ENCODE results near the gene REM2.
A peak's percentile ranks its signal among the peaks of the same experiment; 100 is the strongest.

Gene REM2, protein sequence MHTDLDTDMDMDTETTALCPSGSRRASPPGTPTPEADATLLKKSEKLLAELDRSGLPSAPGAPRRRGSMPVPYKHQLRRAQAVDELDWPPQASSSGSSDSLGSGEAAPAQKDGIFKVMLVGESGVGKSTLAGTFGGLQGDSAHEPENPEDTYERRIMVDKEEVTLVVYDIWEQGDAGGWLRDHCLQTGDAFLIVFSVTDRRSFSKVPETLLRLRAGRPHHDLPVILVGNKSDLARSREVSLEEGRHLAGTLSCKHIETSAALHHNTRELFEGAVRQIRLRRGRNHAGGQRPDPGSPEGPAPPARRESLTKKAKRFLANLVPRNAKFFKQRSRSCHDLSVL

DNA sequence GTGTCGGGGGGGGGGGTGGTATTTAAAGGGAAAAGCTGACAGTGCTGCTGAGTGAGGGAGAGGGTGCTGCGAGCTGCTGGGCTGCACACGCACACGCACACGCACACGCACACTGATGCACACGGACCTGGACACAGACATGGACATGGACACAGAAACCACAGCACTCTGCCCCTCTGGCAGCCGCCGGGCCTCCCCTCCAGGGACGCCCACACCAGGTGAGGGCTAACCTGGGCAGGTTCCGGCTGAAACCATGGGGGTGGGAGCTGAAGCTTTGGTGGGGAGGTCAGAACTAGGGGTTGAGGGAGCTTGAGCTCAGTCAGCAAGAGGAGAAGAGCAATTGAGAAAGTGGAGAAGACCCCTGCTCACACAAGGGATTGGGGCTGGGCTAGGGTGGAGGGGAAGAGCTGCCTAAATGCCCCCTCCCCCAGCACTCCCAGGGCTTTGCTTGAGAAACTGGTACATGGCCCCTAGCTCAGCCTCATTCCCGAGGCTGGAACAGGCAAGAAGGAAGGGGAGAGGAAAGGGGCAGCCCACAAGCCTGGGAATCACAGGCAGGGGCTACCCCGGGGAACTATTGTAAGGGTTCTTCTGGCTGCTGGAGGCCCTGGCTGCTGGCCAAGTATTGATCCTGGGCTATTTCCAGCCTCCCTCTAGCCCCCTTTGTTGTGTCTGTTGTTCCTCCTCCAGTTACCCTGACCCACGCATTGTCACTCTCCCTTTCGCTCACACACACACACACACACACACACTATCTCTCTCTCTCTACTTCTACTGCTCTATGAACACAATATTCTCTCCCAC, at the start of gene REM2:
Gene REM2 (plus strand): TSS at position 50 of the 804 bp plus-strand sequence. CDS start 66 bp downstream, at position 116.
- DNase-seq = no peak

DNA sequence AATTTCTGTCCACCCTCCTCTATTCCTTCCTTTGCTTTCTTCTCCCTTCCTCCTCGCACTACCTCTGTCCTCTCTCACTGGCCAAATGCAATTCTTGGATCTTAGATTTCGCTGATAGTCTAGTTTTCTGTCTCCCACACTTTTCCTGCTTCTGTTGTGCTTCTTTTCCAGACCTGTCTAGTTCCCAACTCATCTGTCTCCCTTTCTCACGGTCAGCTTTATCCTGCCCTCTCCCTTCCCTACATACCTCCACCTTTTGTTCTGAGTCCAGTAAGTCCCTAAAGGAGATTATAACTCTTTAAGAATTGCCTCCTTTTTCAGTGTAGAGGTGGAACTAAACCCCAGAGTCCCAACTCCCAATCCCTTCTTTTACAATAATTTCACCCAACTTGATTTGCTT, 47.5 kb upstream of the REM2 start:
- DNase-seq = no peak

DNA sequence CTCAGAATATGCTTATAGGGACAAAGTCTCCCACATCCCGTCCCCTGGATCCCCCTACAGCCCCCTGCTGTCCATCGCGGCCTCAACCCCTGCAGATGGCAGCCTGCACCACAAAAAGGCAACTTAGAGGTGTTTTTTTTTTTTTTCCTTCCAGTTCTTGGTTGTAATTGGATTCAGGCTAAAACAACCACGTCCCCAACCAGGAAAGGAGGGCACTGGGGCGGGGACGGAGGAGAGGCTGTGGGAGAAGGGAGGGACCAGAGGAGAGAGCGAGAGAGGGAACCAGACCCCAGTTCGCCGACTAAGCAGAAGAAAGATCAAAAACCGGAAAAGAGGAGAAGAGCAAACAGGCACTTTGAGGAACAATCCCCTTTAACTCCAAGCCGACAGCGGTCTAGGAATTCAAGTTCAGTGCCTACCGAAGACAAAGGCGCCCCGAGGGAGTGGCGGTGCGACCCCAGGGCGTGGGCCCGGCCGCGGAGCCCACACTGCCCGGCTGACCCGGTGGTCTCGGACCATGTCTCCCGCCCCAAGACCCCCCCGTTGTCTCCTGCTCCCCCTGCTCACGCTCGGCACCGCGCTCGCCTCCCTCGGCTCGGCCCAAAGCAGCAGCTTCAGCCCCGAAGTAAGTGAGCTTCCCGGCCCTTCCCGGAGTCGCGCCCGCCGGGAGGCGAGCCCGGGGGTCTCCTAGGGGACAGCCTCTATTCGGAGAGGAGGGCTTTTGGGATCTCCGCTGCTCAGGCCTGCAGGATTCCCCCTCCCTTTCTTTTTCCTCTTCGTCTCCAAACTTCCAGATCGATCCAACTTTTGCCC, 46.5 kb upstream of the REM2 start, which contains the start of gene MMP14:
Gene MMP14 (plus strand): TSS at position 285 of the 813 bp plus-strand sequence. CDS start 233 bp downstream, at position 518.
- no peak for DNase-seq

DNA sequence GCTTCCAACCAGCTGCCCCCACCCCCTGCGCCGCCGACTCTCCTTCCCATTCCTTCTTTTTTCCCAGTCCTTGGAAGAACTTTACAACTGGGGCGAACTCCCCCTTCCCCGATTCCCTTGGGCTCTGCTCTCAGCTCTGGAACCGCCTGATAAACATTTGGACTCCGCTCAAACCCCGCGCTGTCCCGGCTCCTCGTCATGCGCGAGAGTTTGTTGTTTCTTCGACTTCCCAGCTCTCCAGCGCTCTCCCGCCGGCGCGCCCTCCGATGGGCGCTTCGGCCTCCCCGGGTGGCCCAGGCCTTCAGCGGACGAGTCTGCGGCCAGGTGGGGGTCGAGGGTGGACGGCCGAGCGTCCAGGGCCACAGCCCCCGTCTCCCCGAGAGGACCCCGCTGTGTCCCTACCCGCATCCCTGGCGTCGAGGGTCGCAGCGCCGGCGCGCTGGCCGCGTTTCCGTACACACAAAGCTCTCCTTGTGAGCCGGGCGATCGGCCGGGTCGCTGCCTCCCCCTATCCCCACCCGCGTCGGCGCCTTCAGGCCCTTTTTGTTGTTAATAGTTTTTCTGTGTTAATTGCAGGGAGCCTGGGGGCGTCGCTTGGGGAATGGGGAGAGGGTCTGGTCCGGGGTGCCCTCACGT, 45.8 kb upstream of the REM2 start:
- DNase-seq = peak; percentile 41

DNA sequence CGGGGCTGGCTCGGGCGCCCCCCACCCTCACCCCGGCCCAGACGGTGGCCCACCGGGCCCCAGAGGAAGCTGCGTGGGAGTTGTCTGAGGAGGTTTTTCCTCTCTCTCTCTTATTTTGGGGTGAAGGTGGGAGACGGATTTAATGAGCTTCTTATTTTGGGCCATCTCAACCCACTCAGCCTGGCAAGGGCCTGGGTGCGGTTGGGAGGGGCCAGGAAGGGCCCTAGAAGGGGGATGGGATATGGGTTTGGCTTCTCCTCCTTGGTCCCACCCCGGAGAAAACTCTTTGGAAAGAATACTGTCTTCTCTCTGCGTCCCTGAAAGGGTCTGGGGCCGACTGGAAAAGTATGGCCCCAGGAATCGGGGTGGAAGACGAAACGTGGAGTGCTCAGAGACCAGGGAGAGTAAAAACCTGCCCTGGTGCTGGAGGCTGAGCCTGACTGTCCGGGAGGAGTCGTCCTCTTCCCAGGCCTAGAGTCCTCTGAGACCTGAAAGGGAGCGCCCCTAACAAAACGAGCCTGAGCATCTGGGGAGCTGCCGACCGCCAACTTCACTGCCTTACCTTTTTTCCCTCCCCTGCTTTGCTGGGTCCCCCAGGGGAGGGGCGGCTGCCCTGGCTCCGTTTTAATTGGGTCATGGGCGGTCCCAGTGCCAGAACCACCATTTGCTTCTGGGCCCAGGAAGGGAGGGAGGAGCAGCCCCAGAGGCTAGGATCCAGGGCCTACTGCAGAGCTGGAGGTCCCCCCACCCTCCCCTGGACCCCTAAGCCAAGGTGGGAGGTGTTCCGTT, 45.1 kb upstream of the REM2 start:
- no peak for DNase-seq

DNA sequence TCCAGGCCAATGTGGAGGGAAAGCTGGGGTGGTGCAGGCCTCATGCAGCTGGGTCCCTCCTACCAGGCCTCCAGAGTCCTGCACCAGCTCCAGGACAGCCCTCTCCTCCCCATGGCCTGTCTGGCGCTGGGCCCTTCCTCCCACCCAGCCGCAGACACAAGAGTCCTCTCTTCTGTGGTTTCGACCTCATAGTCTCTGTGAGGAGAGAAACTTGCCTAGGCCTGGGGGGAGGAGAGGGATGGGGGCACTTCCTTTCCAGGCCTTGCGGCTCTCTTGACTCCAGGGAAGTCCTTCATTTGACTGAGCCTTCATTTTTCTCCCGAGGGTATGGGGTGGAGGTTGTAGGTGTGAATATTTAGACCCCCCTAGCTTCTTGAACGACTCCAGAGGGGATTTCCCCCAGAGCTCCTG, 44.4 kb upstream of the REM2 start:
- DNase-seq = no peak

DNA sequence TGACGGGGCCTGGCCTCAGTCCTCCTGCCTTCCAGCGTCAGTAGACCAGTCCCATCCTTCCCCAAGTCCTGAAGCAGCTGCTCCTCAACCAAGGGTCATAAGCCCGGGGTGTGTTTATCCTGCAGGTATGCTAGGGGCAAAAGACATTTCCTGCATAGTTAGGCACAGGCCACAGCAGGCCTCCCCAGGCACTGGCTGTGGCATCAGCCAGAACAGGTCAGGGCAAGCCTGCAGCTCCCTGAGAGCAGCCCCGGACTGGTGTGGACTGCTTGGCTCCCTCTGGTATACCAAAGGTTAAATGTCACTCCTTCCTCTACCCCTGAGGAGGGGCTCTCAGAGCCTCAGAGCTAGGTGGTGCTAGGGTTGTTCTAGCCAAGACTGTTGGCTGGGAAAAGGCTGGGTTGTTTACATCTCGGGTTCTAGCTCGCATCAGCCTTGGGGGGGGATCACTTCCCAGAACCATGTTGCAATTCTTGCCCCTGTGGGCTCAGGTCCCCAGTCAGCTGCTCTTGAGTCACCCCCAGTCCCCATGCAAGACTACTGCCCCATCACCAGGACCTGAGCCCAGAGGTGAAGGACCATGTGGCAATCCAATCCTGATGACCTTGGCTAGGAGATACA, 43.8 kb upstream of the REM2 start:
- DNase-seq = no peak

DNA sequence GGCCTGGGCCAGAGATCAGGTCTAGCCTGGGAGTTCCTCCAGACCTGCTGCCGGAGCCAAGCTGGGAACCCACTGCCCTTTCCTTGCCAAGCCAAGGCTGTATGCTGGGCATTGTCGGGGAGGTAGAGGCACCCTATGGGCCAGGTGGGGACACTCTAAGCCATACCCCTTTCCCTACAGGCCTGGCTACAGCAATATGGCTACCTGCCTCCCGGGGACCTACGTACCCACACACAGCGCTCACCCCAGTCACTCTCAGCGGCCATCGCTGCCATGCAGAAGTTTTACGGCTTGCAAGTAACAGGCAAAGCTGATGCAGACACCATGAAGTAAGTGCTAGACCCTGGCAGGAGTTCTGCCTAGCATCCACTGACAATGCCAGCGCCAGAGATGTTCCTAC, 41.7 kb upstream of the REM2 start:
- DNase-seq = no peak

DNA sequence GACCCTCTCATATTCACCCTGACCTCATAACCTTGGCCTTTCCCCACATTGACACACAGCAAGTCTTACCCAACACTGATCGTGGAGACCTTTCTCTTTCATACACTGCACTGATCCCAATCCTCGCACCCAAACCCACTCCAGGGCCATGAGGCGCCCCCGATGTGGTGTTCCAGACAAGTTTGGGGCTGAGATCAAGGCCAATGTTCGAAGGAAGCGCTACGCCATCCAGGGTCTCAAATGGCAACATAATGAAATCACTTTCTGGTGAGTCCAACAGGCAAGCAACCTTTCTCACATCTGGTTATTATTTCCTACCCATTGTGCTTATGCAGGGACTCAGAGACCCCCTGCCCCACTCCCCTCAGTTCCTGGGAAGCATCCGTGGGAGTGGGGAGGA, 41.3 kb upstream of the REM2 start:
- DNase-seq = no peak

DNA sequence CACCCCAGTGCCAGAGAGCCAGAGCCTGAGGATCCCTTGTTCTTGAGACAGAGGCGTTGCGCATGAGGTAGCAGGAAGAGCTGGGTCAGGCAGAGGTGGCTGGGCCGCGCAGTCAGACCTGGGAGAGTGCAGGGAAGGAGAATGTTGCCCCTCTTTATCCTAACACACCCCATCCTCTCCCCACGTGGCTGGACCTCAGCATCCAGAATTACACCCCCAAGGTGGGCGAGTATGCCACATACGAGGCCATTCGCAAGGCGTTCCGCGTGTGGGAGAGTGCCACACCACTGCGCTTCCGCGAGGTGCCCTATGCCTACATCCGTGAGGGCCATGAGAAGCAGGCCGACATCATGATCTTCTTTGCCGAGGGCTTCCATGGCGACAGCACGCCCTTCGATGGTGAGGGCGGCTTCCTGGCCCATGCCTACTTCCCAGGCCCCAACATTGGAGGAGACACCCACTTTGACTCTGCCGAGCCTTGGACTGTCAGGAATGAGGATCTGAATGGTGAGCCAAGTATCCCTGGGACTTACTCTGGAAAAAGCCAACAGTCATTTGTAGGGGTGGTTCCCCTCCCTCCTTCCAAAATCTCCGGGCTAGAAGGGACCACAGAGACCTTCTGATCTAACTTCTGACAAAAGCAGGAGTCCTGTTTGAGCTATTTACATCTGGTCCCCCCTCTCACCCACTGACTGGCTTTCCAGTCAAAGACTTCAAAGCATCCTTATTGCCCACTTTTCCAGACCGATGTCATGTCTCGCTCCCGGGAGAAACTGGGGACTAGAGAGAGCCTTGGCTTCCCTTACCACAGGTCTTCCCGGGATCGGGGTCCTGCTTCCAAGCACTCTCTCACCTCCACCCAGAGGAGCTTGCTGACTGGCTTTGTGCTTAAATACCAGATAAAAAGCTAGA, 40.6 kb upstream of the REM2 start:
- no peak for DNase-seq

DNA sequence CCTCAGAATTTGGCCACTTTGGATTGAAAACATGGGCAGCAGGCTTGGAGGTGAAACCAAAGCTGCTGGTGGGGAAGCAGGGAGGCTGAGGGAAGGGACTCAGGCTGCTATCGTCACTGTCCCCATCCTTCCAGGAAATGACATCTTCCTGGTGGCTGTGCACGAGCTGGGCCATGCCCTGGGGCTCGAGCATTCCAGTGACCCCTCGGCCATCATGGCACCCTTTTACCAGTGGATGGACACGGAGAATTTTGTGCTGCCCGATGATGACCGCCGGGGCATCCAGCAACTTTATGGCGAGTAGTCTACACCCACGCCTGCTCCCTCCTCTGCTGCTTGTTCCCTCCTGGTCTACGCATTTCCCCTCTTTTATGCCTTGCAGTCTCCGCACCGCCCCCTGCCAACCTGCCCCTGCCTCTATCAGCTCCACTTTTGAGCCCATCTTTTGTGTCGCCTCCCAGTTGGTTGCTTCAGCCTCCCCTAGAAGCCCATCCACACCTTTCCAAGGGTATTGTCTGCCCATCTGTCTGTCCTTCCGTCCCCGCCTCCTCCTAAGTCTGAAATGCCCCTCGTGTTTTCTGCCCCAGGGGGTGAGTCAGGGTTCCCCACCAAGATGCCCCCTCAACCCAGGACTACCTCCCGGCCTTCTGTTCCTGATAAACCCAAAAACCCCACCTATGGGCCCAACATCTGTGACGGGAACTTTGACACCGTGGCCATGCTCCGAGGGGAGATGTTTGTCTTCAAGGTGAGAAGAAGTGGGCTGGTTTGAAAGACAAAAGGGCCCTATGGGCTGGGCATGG, 39.7 kb upstream of the REM2 start:
- DNase-seq = no peak

DNA sequence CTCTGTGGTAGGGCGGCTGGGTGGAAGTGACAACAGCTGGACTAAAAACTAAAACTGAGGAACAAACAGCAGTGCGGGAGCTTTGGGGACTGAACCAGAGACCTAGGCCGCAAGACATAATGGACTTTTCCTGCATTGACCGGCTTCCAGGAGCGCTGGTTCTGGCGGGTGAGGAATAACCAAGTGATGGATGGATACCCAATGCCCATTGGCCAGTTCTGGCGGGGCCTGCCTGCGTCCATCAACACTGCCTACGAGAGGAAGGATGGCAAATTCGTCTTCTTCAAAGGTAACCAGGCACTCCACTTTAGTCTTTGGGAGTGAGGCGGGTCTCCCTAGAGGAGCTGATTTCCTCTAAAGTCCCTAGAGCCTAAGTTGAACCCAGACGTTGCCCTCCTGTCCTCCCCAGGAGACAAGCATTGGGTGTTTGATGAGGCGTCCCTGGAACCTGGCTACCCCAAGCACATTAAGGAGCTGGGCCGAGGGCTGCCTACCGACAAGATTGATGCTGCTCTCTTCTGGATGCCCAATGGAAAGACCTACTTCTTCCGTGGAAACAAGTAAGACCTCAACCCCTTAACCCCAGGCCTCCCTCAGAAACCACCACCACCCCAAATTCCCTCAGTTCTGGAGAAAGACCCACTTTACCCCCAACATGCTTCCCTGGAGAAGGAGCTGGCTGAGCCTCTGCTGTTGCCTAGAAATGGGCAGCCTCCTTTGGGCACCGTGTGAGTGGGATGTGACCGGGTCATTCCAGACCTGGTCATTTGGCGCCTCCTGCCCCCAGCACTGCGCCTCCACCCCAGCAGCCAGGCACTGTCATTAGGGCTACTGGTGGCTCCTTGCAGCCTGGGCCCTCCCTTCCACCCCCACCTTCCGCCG, 38.6 kb upstream of the REM2 start:
- no peak for DNase-seq

DNA sequence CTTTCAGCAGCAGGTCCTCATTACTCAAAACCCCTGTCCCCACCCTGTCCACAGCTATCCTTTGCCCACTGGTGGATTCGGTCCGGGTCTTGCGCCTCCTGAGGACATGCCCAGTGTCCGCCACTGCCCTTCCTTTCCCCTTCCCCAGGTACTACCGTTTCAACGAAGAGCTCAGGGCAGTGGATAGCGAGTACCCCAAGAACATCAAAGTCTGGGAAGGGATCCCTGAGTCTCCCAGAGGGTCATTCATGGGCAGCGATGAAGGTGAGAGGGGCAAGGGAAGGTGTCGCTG, 38.0 kb upstream of the REM2 start:
- DNase-seq = no peak

DNA sequence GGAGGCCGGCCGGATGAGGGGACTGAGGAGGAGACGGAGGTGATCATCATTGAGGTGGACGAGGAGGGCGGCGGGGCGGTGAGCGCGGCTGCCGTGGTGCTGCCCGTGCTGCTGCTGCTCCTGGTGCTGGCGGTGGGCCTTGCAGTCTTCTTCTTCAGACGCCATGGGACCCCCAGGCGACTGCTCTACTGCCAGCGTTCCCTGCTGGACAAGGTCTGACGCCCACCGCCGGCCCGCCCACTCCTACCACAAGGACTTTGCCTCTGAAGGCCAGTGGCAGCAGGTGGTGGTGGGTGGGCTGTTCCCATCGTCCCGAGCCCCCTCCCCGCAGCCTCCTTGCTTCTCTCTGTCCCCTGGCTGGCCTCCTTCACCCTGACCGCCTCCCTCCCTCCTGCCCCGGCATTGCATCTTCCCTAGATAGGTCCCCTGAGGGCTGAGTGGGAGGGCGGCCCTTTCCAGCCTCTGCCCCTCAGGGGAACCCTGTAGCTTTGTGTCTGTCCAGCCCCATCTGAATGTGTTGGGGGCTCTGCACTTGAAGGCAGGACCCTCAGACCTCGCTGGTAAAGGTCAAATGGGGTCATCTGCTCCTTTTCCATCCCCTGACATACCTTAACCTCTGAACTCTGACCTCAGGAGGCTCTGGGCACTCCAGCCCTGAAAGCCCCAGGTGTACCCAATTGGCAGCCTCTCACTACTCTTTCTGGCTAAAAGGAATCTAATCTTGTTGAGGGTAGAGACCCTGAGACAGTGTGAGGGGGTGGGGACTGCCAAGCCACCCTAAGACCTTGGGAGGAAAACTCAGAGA, 37.0 kb upstream of the REM2 start:
- no peak for DNase-seq

DNA sequence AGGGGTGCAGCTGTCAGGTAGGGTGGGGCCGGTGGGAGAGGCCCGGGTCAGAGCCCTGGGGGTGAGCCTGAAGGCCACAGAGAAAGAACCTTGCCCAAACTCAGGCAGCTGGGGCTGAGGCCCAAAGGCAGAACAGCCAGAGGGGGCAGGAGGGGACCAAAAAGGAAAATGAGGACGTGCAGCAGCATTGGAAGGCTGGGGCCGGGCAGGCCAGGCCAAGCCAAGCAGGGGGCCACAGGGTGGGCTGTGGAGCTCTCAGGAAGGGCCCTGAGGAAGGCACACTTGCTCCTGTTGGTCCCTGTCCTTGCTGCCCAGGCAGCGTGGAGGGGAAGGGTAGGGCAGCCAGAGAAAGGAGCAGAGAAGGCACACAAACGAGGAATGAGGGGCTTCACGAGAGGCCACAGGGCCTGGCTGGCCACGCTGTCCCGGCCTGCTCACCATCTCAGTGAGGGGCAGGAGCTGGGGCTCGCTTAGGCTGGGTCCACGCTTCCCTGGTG, 36.2 kb upstream of the REM2 start:
- DNase-seq = no peak

DNA sequence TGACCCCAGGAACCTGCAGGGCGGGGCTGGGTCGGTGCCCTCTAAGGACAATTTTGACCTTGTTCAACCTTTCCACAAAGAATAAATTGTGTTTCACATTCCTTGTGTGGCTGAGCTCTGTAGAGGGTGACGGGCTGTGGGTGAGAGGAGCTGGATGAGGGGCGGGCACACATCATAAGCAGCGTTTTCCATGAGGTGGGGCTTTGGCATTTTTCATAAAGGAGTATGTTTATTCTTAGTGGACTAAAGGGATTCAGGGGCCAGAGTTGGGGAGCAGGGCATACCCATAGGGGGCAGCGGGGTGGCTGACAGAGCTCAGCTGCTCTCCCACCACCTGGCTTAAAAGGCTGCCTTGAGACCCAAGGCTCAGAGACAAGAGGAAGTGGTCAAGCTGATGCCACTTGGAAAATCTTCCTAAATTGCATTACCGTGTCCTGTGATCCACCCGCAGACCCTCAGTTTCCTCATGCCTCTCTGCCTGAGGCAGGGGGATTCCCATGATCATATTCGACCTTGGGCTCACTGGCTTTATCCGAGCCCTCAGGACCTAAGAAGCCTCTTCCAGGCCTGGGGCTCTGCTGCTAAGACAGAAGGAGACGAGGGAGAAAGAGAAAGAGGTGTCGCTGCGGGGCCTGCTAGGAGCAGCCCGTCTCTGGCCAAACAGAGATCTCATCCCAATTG, 35.2 kb upstream of the REM2 start:
- no peak for DNase-seq

Measured in activated T-cell treated with anti-CD3 and anti-CD28 coated beads, Interleukin-2, amount 50 U/mL, for 1 hour (primary cell).